ENCODE data around the gene GNG7.
"Not testable (repeated sequence)": the region's sequence is repeated elsewhere in the genome, so short reads cannot be mapped to it uniquely, and the experiment has no call there.

The GNG7 gene

GRCh38 chr19:2726904-2727639, 24.6 kb upstream of the GNG7 start:
- no peak for DNase-seq (ENCODE audit: low read depth)

- no peak for DNase-seq (ENCODE audit: low read depth)
Measured at GRCh38 chr19:2726160-2726855, 23.8 kb upstream of the GNG7 start.

- DNase-seq (ENCODE audit: low read depth): no peak
Measured at GRCh38 chr19:2724148-2724557, 21.7 kb upstream of the GNG7 start.

- DNase-seq (ENCODE audit: low read depth): no peak
Measured at GRCh38 chr19:2723747-2724146, 21.3 kb upstream of the GNG7 start.

- no peak for DNase-seq (ENCODE audit: low read depth)
Measured at GRCh38 chr19:2723345-2723715, 20.8 kb upstream of the GNG7 start.

GRCh38 chr19:2722541-2723344, 20.2 kb upstream of the GNG7 start:
- DNase-seq (ENCODE audit: low read depth): no peak

GRCh38 chr19:2721570-2722540, 19.4 kb upstream of the GNG7 start:
- no peak for DNase-seq (ENCODE audit: low read depth)

GRCh38 chr19:2720777-2721569, 18.5 kb upstream of the GNG7 start, which contains the start of gene DIRAS1:
DIRAS1 (minus strand) TSS chr19:2721372; CDS start chr19:2717806, 3,566 bp downstream.
- no peak for DNase-seq (ENCODE audit: low read depth)

GRCh38 chr19:2719920-2720776, 17.7 kb upstream of the GNG7 start:
- no peak for DNase-seq (ENCODE audit: low read depth)

GRCh38 chr19:2719232-2719735, 16.8 kb upstream of the GNG7 start:
- DNase-seq (ENCODE audit: low read depth): no peak

- DNase-seq (ENCODE audit: low read depth): no peak
Measured at GRCh38 chr19:2717638-2718541, 15.4 kb upstream of the GNG7 start.

GRCh38 chr19:2716722-2717637, 14.5 kb upstream of the GNG7 start:
- no peak for DNase-seq (ENCODE audit: low read depth)

GRCh38 chr19:2716275-2716650, 13.8 kb upstream of the GNG7 start:
- no peak for DNase-seq (ENCODE audit: low read depth)

GRCh38 chr19:2715470-2716274, 13.2 kb upstream of the GNG7 start:
- DNase-seq (ENCODE audit: low read depth): no peak

- DNase-seq (ENCODE audit: low read depth): no peak
Measured at GRCh38 chr19:2714531-2715269, 12.2 kb upstream of the GNG7 start.

- DNase-seq (ENCODE audit: low read depth): not testable (repeated sequence)
Measured at GRCh38 chr19:2714102-2714501, 11.6 kb upstream of the GNG7 start.
